ENCODE data around the gene CAPZA1.

DNA sequence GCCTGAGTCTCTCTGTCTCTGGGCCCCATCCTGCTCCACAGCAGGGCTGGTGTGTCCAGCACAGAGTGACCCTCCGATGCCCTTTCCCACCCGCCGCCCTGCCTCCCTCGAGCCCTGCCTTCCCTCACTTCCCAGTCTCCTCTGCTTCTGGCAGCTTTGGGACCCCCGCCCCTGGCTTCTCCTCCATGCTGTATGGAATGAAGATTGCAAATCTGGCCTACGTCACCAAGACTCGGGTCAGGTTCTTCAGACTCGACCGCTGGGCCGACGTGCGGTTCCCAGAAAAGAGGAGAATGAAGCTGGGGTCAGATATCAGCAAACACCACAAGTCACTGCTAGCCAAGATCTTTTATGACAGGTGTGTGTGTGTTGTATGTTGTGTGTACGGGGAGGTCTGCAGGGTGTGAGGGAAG lies 69.2 kb downstream of the CAPZA1 start:
- TF ChIP-seq, protein P1, sequence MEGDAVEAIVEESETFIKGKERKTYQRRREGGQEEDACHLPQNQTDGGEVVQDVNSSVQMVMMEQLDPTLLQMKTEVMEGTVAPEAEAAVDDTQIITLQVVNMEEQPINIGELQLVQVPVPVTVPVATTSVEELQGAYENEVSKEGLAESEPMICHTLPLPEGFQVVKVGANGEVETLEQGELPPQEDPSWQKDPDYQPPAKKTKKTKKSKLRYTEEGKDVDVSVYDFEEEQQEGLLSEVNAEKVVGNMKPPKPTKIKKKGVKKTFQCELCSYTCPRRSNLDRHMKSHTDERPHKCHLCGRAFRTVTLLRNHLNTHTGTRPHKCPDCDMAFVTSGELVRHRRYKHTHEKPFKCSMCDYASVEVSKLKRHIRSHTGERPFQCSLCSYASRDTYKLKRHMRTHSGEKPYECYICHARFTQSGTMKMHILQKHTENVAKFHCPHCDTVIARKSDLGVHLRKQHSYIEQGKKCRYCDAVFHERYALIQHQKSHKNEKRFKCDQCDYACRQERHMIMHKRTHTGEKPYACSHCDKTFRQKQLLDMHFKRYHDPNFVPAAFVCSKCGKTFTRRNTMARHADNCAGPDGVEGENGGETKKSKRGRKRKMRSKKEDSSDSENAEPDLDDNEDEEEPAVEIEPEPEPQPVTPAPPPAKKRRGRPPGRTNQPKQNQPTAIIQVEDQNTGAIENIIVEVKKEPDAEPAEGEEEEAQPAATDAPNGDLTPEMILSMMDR (conservative IDR thresholded peaks at IDR 0.05; ENCODE audit: low read length), result no peak
- TF ChIP-seq EZH2phosphoT487 (IDR thresholded peaks at IDR 0.05; ENCODE audit: borderline replicate concordance, low read depth, low read length), result no peak

Measured in OCI-LY7 (cell line).